Activated T-cell treated with anti-CD3 and anti-CD28 coated beads for 24 hours (primary cell): ENCODE data around the gene CCDC6.
"Not testable (repeated sequence)": the region's sequence is repeated elsewhere in the genome, so short reads cannot be mapped to it uniquely, and the experiment has no call there.

ENCODE experiments used
- DNase-seq: peaks from one replicate; pipeline ENCODE4 v3.0.0-alpha.2; 2020; ENCODE audit warnings: low read depth

Gene CCDC6

DNA sequence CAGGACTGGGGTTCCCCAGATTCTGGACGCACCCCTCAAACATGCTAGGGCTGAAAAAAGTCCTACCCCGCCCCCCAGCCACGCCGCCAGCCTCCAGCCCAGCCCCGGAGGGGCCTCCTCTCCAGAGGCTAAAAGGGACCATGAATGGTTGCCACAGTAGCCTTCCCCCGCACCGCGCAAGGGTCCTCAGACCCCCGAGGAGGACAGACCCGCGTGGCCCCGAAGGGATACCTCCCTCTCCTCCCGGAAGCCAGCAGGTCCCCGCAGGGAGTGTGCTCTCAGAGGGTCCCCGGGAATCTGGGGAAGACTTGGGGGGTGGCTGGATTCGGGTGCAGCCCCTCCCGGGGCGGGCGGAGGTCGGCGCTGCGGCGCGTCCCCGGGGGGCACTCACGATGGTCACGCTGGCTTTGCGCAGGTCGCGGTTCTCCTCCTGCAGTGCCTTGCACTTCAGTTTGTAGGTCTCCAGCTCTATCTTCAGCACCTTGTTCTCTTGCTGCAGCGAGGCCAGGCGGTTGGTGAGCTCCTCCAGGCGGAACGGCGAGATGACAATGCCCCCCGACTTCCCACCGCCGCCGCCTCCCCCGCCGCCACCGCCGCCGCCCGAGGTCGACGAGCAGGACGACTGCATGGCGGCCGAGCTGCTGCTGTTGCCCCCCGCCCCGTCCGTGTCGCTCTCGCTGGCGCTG, 482 bp downstream of the CCDC6 start:
- DNase-seq = no peak

DNA sequence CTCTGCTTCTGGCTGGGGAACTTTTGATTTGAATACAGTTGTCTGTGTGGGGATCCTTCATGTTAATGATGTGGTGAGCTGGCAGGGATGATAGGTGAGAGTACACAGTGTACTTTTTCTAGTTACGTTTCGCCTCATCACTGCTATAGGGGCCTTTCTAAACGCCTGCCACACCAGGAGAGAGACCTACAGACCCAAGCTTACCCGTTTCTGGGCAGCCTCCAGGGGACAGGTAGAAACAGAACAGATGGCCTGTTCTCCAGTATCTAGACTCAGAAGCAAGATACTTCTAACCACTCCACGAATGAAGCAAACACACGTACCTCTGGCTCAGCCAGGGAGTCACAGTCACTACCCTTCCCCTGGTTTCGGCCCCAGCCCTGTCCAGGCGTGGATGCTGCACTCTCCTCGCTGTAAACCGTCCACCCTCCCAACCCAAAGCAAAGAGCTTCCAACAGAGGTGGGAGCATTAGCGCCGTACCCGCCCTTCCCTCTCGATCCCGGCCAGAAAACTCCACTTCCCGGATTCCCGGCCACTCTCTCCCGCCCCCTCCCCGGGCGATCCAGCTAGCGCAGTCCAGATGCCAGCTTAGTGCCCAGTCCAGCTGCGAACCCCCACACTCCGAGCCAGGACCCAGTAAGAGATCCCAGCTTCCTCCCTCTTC, 1.2 kb downstream of the CCDC6 start:
- peak; percentile 49 for DNase-seq

DNA sequence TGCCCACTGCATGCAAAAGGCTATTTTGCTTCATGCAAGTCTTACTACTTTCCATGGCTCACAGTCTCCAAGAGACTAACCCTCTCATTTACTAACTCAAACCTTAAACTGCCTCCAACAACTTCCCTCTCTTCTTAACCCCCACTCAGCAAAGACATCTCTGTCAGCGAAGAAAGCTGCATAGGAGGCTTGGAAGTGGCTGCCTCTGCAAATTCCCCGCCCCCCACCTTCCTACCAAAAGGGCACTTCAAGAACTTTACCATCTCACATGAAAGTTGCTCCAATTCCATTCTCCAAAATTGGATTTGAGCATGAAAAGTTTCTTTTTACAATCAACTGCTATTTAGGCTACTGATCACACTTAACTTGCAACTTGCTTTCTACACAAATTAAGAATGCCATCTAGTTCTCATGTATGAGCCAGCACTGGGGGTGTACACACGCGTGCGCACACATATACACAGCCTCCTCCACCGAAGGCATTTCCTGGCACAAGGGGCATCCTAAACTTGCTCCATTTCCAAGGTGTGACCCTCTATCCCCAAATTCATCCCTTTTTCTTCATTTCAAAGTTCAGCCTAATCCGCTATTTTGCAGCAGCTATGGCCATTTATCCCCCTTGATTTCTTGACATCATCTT, 1.8 kb downstream of the CCDC6 start:
- no peak for DNase-seq

- DNase-seq = no peak
These were observed 2.5 kb downstream of the CCDC6 start for GRCh38 chr10:59903871-59904270.

DNA sequence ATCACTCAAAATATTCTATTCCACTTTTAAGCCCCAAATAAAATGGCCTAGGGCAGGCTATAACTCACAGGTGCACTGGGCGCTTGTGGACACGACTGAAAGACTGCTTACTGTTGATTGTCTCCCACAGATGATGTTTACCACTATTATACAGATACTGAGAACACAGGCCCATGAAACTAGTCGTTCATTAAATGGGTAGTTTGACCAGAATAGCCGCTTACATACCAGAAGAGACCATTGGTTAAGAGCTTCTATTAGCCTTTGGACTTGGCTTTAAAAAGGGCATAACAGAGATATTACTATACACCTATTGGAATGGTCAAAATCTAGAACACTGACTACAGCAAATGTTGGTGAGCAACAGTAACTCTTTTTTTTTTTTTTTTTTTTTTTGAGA, 4.3 kb downstream of the CCDC6 start:
- no peak for DNase-seq

DNA sequence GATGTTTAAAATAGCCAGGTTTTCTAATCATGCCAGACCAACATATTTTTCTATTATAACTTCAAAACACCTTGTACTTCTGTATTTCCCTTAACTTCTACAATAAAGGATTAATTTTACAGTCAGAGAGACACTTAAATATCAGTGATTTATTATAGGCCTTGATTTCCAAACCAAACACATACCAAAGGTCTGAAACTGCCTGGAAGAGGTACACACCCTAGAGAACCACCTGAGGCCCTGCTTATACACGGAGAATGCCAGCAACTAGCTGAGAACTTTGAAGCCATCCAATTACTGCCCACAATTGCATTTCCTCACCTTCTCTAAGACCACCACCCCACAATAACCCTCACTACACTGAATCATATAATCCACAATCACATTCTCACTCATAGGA, 4.9 kb downstream of the CCDC6 start:
- no peak for DNase-seq

DNA sequence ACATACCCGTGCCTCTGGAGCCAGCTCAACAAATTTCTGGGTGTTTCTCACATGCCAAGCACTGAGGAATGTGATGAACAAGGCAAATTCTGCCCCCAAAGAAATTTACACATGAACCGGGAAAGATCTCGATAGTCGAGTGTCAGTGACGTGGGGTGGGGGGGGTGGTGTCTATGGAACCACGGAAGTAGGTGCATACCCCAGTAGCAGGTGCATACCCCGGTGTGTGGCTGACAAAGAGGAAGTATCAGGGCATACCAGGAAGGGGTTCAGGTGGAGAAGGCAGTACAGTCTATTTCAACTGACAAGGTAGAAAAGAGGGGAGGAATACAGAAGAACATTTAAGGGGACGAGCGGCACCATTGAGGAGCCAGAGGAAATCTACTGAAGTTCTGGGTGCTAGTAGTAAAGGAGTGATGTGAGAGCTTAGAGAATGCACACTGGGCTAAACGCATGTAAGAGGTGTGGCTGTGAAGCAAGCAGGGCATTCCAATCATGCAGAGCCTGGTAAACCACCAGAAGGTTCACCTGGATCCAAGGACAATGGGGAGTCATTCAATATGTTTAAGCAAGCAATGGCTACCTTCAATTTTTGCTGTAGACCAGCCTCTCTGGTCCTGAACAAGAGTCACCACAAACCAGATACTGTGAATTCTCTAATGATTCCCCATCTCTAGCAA, 6.2 kb downstream of the CCDC6 start:
- no peak for DNase-seq

DNA sequence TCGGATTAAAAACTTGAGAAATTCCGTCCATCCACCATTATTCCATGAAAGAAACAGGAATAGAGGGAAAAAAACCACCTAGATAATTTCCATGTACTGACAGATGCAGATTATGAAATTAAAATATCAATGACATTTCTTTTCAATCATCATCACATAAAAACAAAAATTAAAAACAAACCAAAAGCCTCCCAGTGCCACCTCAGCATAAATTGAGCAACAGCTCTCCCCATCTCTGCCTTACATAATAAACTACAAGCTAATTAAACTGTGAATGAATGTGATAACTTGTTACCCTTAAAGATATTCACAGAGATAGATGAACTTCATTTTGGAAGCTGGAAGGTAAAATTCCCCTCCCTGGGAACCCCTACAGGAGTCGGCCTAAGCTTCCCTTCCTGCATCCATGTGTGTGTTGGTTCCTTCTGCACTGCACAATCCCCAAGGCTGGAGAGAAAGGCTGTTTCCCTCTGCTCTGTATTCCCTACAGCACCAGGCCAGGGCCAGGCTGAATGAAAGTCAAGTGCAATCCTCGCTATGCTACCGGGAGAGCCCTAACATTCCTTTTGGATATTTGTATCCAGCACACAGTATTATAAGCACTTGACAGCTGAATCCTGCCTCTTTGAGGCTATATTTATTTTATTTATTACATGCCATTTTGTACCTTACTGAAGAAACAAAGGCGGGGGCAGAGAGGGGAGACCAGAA, 8.1 kb downstream of the CCDC6 start:
- DNase-seq = no peak

- no peak for DNase-seq
These were observed 10.2 kb downstream of the CCDC6 start for GRCh38 chr10:59896191-59896590.

DNA sequence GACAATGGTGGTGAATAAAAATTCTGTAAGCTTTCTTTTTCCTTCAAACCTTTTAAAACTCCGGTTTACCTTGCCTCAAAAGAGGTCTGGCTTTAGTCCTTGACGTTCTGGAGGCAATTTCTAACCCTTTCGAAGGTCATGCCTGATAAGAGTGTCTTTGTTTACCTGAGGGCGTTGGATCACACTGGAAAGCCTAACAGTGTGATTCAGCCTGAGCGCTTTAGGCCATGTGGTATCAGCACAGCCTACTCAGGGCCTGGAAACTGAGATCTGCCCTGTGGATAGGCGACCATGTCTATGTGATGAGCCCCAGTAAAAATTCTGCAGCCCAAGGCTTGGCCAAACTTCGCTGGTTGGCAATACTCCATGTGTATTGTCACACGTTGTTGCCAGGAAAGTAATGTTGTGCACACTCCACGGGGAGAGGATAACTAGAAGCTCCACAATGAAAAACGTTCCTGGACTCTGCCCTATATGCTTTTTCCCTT, 10.7 kb downstream of the CCDC6 start:
- DNase-seq = no peak

DNA sequence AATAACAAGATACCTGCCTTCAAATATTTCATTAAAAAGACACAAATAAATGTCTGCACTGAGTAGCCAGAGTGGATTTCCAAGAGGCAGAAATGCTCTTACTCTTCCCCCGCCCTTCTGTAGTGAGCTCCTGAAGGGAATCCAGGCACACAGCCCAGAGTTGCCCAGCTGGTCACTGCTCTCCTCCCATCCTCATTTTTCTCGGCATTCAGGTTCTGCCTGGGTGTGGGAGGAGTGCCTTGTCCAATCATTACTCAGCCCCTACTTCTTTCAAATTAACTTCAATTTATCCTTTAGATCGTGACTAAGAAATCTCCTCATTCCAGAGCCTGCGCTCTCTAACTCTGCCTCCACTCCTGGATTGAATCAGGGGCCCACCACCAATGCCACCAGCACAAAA, 12.2 kb downstream of the CCDC6 start:
- no peak for DNase-seq

DNA sequence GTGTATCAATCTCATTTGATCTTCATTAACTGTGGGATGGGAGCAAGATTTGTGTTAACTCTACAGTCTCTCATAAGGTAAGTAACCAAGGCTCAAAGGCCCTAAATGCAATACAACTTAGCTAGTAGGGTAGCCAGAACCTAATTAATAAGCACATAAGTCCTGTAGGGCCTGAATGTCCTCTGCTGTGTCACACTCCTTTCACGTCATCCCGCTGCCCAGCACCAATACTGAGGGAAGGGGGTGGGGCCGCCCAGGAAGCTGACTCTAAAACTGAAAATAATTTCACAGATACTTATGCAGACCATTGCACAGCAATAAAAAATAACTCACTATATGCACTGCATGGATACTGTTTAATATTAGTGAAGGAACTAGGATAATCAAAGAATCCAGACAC, 13.7 kb downstream of the CCDC6 start:
- DNase-seq = no peak

DNA sequence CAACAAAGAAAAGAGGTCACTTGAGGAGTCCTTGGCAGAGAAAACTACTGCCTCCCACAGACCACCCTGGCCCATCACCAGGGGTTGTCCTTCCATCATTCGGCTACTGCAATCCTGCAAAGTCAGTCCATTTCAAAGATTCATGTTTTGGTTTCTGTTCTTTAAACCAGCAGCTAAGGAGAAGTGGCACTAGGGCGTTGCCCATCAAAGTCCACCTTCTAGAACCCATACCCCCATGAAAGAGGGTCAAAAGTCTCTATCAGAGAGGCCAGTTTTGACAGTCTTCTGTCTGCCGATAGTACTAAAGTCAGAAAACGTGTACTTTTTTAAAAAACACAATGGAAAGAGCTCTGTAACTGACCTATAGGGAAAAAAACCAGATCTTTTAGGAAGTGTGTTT, 14.4 kb downstream of the CCDC6 start:
- DNase-seq = no peak

- no peak for DNase-seq
These were observed 15.0 kb downstream of the CCDC6 start for GRCh38 chr10:59891349-59891748.

DNA sequence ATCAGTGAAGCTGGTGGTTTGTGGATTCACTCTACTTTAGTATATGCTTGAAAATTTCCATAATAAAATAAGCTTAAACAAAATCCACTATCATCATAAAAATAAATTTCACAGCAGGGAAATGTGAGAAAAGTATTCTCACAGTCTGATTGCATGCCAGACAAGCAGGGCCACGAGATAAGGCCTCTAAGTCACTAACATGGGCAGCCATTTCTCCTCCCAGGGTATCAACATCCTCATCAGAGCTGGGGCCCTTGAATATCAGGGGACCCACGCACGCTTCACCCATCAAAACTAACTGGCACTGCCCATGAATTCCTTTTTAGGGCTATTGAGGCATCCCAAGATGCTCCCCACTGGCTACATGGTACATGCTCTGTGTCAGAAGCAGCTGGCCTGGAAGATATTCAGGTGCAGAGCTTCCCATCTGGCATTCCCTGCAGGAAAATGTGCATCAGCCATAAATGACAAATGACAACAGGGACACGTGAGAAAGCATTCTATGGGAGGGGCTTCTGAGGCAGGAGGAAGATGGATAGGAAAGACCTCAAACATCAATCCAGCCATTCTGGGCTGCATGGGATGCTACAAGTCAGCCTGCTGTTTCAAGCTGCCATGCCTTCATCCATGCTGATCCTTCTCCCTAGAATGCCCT, 17.4 kb downstream of the CCDC6 start:
- no peak for DNase-seq

DNA sequence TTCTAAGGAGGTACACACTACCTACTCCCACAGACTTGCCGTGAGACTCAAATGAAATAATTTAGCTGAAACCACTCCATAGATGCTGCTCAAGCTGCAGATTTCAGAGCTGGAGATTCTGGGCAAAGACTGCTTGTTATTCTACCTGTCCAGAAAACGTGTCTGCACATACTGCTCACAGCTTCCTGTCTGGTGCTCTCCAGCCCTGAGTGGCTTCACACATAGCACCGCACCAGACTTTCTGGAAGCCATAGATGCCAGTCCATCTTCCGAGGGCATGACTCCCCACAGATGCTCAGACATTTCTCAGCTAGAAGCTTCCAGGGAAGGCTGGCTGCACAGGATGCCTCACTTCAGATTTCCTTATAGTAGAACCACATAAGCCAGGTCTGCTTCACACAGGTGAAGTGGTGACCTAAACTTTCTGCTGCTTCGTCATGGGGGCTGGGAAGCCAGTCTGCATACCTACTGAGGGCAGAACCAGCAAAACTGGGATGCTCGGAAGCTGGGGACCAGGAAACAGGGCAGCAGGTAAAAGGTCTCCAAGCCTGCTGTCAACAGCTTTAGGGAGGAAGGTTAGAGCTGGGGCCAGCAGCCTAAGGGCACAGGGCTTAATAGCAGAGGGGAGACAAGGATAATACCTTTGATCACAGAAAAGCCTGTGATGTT, 18.2 kb downstream of the CCDC6 start:
- DNase-seq = no peak

- DNase-seq = no peak
These were observed 19.4 kb downstream of the CCDC6 start for GRCh38 chr10:59887006-59887405.

DNA sequence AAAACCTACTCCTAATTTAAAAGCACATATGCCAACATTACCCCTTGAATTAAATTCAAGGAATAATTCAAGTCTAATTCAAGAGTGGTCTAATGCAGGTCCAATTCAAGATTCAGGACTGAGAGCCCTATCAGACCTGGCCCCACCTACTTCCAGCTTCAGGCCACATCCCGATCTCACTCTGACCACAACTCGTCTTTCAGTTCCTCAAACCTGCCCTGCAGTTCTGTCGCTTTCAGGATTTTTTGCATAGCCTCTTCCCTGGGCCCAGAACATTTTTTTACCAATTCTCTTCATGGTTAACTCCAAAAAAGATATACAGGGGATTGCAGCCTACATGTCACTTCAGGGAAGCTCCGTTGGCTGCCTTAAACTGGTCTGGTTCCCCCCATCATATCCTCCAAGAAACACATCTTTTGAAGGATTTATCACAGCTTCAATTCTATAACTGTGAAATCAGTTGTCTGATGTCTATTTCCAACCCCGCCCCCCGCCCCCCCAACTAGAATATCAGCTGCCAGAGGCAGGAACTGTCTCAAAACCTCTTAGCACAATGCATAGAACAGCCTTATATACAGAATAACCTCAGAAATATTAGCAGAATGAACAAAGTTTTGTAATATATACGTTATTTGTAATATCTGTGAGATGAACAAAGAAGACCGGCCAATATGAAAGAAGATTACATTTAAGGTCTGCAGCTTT, 20.8 kb downstream of the CCDC6 start:
- no peak for DNase-seq

DNA sequence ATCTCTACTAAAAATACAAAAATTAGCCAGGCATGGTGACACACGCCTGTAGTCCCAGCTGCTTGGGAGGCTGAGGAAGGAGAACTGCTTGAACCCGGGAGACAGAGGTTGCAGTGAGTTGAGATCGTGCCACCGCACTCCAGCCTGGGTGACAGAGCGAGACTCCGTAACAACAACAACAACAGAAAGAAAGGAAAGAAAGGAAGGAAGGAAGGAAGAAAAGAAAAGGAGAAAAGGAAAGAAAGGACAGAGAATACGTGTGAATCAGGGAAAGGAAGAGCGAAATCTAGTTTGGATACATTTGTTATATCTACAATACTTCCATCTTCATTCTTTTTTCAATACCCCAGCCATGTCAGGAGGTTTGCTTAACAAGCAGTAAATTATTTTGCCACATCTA, 21.5 kb downstream of the CCDC6 start:
- not testable (repeated sequence) for DNase-seq

- no peak for DNase-seq
These were observed 24.7 kb downstream of the CCDC6 start for GRCh38 chr10:59881640-59882039.
